NCI-H1048 (cell line): ENCODE data around the gene DHRS12.

ENCODE experiments used
- DNase-seq: peaks from one replicate; lab custom pipeline; 2025; lab: John Stamatoyannopoulos, UW

The DHRS12 gene, protein sequence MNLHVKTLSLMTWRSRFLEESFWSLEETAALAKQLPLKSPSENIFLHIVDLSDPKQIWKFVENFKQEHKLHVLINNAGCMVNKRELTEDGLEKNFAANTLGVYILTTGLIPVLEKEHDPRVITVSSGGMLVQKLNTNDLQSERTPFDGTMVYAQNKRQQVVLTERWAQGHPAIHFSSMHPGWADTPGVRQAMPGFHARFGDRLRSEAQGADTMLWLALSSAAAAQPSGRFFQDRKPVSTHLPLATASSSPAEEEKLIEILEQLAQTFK

DNA sequence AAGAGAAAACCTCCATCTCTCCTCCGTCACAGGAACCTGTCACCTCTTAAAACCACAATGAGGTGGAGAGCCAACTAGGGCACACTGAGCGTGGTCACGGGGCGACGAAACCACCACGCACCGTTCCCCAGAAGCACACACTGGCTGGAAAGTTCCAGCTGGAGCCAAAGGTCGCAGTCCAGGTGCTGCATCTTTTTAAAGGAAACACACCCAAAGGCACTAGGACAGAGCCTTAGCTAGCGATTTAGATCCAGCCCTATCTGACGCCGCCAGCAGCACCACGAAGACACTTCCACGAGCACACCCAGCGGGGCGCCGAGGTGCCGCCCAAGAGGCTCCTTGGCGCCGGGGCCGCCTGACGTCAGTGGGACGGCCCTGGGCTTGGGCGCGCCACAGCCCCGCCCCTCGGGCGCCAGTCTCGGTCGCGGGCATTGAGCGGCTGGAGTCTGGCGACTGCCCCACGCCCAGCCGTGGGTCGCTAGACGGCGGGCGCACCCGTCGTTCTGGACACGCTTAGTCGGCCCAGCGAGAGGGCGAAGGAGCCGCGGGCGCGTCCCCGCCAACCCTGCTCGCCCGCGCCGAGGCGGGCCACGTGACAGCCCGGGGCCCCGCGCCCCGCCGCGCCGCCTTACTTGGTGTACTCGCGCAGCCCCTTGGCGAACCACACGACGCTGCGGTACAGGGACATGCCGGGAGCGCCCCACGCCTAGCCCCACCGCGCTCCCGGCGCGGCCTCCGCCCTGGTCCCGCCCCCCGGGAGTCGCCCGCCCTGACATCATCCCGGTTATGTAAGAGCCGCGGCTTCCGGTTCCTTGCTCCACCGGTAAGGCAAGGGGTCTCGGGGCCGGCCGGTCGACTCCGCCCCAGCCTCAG lies at the start of gene DHRS12:
Gene DHRS12, minus strand, starts transcription at position 742 of the 873 bp plus-strand sequence. CDS start 4,504 bp downstream, outside the sequence.
- DNase-seq = no peak

DNA sequence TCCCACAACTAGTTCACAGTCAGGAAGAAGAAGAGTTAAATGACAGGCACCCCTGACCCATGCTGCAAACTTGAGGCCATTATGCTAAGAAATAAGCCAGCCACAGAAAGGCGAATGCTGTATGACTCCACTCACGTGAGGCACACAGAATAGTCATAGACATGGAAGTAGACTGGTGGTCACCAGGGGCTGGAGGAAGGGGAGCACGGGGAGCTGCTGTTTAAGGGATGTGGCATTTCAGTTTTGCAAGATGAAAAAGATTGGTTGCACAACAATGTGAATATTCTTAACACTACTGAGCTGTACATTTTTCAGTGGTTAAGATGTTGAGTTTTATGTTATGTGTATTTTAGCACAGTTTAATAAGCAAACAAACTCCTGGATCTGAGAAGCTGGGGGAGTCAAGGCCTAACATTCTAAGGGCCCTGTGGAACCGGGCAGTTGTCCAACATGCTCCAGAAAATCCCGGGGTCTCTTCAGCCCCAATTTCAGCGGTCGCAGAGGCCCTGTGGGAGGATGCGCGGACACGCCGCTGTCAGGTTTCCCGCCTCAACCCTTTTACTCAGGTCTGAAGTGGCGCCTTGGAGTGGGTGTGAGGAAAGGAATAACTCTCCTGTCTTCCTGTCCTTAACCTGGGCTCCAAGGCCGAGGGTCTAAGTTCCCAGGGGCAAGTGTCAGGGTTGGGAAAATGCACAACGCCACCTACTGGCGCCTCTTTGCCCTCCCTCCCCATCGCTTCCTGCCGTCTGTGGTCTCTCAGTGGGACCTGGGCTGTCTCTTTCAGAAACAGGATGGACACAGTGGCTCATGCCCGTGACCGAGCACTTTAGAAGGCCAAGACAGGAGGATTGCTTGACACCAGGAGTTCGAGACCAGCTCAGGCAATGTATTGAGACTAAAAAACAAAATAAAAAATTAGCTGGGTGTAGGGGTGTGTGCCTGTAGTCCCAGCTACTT lies 45.5 kb upstream of the DHRS12 start:
- DNase-seq = no peak

DNA sequence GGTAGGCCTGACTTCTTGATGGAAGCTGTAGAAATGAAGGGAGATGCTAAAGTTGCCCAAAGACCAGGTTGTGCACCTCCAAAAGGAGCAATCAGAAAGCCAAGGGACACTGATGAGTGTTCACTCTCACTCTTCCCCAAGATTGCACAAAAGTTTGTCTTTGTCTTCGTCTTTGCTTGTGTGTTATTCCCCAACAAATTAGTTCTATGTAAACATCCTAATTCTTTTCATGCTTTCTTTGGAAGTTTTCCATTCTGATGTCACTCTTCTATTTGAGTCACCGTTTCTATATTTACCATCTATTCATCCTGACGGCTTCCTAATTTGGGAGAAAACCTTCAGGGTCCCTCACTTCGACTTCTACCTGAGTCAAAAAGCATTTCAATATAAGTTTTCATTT lies 44.7 kb upstream of the DHRS12 start:
- DNase-seq = no peak

DNA sequence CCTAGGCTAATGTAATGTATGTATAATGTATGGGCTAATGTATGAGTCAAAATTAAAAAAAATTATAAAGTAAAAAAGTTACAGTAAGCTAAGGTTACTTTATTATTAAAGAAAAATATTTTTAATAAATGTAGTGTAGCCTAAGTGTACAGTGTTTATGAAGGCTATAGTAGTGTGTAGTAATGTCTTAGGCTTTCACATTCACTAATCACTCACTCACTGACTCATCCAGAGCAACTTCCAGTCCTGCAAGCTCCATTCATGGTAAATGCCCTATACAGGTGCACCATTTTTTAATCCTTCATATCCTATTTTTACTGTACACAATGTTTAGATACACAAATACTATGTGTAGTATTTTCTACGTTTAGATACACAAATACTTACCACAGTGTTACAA lies 42.8 kb upstream of the DHRS12 start:
- DNase-seq = no peak

DNA sequence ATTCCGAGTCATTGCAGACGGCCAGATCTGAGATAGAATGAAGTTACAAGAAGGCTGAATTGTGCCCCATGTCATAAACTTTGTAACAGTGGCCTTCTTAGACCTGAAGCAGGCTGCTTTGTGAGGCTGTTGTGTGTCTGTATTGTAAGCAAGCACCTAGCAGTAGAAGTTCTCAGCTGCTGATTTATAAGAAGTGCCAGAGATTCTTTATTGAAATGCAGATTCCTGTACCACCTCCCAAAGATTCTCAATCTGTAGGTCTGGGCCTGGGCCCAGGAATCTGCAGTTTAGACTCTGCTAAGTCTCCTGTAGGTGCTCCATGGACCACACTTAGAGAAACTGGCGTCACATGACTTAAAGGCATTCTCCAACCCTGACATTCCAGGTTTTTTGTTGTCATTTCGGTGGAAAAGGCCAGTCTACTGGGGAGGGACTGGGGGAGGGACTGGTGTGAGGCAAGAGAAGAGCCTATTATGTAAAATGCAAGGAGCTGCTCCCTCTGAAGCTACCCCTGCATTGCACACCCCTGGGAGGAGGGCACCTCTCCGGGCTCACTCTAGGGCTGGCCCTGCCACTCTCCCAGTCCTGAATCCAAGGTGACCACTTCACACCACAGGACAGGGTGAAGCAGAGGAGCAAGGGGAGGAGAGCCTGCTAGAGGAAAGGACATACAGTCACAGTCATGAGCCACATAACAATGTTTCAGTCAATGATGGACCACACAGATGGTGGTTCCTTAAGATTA lies 41.8 kb upstream of the DHRS12 start:
- no peak for DNase-seq

DNA sequence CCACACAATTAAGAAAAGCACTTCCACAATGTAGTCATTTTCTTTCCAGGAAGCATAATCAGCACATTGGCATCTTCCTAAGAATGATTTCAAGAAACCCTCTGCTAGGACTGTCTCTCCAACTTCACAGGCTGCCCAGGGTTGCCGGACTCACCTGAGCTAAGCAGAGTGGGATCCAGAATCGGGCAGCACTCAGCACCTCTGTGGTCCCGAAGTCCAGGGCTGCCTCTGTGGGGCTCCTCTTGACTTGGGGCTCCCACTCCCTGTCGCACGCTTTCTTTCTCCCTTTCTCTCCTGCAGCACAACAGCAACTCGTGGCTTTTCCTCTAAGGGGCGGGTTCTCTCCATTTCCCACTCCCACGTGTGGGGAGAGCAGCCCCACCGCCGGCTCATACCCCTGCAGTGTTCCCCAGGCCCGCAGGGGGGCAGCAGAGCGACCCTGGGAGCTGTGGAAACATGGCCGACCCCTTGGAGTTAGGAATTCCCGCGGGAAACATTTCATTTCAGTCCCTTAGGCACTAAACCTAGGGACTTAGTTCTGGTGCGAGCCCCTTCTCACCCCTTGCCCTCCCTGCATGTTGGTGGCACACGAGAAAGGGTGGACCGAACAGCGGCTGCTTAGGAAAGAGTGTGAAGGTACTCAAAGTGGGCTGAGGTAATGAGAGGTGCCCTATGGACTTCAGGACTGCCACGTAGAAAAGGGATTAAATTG lies 41.1 kb upstream of the DHRS12 start, which contains the start of gene TMEM272:
Gene TMEM272, minus strand, starts transcription at position 316 of the 712 bp plus-strand sequence. CDS start 6,647 bp downstream, outside the sequence.
- no peak for DNase-seq

DNA sequence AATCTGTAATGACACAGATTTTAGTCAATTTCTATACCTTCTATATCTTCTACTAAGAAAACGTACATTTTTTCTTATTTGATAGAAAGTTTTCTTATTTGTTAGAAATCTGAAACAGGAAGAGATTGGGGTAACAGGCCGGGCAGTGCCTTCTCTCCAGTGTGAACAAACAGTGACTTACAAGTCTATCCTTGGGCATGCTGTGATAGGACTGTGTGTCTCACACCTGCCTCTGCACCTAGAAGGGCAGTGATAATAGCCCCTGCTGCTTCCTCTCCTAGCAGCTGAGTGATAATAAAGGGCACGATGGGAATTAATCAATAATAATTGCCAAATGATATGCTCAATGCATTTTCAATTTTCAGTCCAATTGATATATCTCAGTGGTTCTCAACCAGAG lies 39.6 kb upstream of the DHRS12 start:
- DNase-seq = no peak

DNA sequence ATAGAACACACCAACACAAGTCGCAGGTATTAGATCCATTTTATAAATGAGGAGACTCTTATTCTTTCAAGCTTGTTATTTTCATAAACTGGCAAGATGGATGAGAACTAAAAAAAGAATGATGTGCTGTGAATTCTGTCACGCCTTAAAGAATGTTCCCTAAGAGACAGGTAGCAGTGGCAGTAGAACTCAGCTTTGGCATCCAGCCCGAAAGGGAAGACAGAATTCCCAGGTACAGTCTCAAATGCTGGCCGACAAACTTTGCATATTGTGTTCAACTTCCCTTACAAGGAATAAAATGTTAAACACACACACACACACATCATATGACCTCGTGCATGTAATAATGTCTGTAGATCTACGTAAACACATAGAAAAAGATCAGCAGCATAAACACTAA lies 37.8 kb upstream of the DHRS12 start:
- DNase-seq = no peak

DNA sequence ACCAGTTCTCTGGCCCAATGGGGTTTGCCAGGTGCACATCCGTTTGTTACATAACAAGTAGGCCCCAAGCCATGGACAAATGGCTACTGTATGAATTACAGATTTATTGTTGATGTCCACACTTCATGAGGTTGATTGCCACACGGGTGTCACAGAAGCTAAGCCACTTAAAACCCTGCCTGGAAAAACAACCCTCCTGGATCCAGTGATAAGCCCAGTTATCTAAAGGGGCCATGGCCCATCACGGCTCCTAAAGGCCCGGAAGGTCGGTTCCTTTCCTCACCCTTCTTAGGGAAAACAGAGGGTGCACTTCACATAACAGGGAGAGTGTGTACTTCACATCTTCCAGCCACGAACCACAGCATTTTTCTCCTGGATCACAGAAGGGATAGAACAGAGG lies 37.0 kb upstream of the DHRS12 start:
- DNase-seq = no peak

DNA sequence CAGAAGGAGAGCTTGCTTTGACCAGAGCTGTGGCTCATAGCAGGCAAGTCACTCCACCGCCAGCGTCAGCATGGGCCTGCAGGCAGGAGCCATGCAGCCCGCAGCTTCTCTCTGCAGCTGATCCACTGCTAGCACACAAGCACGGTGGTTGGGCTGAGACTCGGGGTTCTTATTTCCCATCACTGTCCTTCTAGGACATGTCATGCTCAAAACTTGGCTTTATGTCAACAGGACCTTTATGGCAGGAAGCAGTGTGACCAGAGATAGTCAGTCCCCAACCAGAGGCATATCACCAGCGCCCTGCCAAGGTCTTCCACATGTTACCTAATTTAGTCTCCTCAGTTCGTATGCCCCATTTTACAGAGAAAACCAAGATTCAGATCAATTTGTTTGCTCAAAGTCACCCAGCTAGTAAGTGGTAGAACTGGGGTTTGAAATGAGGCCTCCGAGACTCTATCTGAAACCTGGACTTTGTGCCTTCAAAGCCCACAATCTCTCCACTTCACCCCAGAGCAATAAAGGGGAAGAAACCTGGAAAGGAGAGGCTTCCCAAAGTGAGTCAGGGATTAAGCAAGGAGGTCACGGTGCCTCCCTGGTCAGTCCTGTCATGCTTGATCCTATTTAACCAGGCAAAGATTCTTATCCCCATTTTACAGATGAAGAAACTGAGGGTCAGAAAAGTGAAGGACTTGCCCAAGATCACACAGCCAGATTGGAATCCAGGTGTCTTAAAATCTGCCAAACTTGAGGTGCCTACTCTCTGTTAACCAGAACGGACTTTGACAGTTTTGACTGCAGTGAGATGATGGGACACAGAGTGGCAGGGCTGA lies 36.0 kb upstream of the DHRS12 start:
- DNase-seq = no peak

DNA sequence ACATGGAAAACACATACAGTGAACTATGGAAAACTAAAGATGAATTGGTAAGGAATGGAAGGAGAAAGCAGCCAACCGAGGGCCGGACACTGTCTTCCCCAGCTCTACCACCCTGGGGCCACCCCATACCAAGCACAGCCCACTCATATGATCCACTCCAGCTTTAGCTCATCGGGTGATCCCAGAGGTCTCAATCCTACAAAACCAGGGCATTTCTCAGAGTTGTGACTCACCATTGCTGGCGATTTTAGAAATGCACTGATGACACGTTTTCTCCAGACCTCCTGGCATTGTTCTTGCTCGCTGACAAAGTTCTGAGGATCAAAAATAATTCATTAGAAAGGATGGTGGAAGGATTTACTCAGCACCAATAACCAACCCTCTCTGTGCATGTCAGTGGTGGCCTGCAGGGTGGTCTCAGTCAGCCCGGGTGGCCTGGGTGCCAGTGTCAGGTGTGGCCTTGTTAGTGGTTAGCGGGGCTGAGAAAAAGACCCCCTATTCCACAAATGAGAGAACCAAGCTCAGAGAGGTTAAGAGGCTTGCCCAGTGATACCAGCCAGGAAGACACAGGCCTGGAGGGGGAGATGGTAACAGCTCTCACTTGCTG lies 34.4 kb upstream of the DHRS12 start:
- no peak for DNase-seq

DNA sequence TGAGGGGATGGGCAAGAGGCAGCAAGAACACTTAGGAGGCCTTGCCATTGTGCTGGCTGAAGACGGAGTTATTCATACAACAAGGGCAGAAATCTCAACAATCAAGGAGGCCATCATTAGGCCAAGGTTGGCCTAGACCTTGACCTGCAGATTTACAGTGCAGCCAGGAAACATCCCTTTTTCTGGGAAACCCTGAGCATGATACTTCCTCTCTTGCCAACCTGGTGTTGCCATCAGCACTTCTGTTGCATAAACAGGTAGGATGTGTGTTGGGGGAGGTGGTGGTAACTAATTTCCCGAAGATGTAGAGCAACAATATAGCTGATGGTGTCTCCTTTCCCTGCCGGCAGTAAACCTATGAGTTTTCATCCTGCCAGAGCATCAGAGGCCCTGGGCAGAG lies 33.1 kb upstream of the DHRS12 start:
- no peak for DNase-seq

DNA sequence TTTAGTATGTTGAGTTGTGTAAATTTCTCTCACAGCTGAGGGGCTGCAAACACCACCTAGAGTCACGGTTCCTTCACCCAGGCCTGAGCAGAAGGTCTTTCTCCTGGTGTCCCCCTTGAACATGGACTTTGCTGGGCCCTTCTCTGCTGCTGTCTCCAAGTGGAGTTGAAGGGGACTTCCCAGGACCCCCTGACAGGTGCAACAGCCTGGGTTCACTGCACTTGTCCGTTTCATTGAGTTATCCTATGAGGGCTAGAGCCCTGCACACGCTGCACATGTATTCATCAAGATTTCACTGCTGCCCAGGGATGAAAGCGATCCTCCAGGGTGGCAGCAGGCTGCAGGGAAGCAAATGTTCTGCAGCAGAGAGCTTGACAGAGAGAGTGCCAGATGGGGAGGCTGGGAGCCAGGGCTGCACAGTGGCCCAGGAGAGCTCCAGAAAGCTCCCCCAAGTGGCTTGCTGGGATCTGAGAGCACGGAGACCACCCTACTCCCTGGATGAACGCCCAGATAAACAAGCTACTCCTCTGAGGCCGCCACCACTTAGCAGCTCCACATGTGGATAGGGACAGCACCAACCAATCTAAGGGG lies 30.7 kb upstream of the DHRS12 start:
- DNase-seq = no peak

DNA sequence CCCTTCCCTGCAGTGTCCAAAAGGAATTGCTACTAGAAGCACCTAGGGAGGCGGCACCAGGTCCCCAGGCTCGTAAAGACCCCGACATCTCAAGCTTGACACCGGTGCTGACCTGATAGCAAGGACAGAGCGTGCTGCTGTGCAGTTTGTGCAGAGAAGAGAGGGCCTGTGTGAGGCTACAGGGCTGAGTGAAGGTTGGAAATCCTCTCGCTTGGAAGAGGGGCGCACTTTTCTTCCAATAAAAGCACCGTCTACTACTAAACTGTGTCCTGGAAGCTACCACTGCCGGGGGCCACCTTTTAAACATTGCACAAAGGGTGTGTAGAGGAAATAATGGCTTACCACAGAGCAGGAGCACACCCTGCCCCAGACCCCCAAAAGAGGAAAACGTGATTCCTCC lies 30.0 kb upstream of the DHRS12 start:
- DNase-seq = no peak

DNA sequence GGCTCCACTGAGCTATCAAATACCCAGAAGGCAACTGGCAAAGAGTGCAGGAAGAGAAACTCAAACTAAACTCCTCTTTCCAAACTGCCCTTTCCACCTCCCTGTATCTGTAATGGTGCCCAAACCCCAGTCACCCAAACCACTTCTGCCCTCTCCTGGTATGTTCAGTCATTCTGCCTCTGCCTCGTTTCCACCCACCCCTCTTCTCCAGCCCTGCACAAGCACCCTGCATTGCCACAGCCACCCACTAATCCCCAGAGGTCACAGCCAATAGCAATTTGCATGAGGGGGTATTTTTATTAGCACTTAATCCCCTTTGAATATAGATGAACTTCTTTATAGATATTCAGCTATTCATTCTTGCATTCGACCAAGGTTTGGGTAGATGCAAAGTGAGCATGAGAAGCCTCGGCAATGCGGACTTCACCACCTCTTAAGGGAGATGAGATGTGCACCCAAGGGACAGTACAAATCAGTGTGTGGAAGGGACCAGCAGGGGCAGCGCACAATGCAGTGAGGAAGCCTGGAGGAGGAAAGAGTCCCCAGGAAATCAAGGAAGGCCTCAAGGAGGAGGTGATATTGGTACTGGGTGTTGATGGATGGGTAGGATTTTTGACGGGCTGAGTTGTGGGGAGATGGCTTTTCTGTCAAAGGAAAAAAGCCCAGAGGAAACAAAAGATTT lies 28.6 kb upstream of the DHRS12 start:
- DNase-seq = no peak

DNA sequence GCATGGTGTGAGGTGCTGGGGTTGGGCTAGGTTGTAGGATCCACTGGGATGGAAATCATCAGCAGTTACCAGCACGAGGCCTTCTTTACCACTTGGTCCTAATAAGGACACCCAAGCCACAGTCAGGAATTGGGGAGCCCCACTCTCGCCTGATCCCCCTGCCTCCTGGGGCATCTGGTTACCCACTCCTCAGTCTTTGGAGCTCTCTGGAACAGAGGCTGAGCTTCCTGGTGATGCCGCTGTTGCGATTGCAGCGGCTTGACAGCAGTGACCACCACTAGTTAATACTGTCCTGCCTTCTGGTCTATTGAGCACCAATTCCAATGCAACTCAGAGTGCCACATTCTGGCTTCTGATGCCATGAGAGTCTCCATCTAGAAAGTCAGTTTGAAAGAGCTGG lies 27.6 kb upstream of the DHRS12 start:
- DNase-seq = no peak

DNA sequence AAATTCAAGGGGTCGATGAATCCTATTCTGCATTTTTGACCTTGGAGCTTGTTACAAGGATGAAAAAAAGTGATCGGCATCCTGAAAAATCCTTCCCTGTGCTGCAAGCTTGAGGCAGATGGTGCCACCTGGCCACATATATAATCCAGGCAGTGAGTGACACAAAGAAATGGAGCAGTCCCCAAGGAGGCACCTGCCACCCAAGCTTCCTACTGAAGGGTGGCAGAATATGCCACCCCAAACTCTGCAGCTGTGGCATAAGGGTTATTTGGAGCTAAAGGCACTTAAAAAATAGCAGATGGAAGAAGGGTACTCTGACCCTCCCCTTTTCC lies 25.6 kb upstream of the DHRS12 start:
- DNase-seq = no peak

DNA sequence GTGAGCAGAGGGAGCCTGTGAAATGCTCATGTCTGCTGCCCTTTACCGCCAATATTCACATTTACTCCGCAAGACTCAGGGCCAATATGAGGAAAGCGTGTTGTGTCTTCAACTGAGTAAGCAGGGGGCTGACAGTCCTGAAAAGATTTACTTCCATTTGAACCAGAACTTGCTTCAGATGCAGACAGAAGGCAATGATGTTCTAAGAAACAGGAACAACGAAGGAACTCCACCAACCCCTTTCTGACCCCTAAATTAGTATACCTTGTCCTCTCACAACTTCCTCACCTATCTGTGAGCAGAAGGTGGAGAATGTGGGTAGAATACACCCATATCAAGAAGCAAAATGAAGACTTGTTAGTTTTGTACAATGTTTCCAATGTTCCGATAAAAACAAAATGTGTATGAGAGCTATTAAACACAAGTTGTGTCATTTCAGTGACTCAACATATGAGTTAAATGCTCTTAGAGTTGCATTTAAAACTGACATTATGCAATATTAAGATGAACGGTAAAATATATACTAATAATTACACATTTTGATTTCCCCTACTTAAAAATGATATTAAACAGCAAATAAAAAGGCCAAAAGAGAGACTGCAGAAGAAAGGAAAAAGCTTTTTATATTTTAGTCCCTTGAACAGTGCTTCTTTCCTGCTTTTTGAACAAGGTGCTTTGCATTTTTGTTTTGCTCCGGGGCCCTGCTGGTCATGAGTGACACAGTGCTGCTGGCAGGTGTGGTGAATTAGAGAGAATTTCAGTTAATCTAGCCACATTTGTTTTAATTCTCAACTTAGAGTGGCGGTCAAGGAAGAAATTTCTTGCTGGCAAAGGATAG lies 25.0 kb upstream of the DHRS12 start:
- DNase-seq = no peak
